HG02981 (cell line): ENCODE results near the gene CSTF3.
"Not testable (repeated sequence)": the region's sequence is repeated elsewhere in the genome, so short reads cannot be mapped to it uniquely, and the experiment has no call there.

Experiments
- ATAC-seq: cut with Tn5 transposase; IDR thresholded peaks from one replicate; pipeline ENCODE4 v1.9.1; 2021; ENCODE audit warnings: mild to moderate bottlenecking, moderate library complexity; ENCODE audit not compliant: unreplicated experiment

CSTF3 gene

GRCh38 chr11:33162831-33163230 is 1.6 kb upstream of the CSTF3 start:
- no peak for ATAC-seq

GRCh38 chr11:33160587-33160986 is 693 bp downstream of the CSTF3 start:
- no peak for ATAC-seq

GRCh38 chr11:33160136-33160535 is 1.1 kb downstream of the CSTF3 start:
- no peak for ATAC-seq

- ATAC-seq: not testable (repeated sequence)
These were observed 1.9 kb downstream of the CSTF3 start for GRCh38 chr11:33159378-33159867.

GRCh38 chr11:33158596-33159275 is 2.5 kb downstream of the CSTF3 start:
- no peak for ATAC-seq

DNA sequence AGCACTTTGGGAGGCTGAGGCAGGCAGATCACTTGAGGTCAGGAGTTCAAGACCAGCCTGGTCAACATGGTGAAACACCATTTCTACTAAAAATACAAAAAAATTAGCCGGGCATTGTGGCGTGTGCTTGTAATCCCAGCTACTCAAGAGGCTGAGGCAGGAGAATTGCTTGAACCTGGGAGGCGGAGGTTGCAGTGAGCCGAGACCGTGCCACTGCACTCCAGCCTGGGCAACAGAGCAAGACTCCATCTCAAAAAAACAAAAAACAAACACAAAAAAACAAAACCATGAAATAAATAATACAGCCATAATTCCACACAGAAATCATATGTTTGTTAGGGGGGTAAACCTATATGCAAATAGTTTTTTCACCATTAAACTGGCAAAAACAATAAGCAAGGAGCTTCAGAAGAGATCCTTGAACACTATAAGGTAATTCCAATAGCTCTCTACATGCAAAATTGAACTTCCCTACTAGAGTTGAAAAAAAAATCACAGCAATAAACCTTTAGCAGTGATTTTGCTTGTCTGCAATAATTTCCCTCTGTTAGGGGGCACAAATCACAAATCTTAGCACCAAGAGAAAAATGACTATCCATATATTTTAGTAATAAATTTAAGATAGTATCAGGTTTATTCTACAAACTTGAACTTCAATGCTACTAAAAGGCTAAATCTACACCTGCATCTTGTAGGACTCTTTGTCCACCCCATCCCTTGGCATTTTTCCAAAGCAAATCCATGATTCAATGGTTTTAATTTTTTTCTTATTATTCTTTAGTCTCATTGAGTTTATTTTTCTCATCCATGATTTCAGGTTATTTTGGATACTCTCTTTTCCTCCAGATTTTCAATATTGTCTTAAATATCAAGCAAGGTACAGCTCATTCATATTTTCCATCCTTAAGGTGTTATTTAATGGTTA is 3.9 kb downstream of the CSTF3 start:
- ATAC-seq: no peak

DNA sequence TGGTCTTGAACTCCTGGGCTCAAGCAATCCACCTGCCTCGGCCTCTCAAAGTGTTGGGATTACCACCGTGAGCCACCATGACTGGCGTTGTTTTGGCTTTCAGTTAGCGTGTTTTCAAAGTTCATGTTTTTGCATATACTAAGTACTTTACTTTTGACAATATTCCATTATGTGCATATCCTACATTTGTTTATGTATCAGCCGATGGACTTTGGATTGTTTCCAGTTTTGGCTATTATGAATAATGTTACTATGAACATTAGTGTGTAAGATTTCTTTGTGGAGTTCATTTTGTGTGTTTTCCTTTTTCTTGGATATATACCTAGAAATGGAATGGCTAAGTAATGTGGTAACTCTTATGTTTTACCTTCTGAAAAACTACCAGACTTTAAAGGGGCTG is 9.9 kb downstream of the CSTF3 start:
- no peak for ATAC-seq

- ATAC-seq: no peak
These were observed 13.7 kb downstream of the CSTF3 start for GRCh38 chr11:33147559-33147958.

GRCh38 chr11:33135768-33136443 is 25.4 kb downstream of the CSTF3 start:
- no peak for ATAC-seq

- no peak for ATAC-seq
These were observed 26.1 kb downstream of the CSTF3 start for GRCh38 chr11:33135216-33135615.

DNA sequence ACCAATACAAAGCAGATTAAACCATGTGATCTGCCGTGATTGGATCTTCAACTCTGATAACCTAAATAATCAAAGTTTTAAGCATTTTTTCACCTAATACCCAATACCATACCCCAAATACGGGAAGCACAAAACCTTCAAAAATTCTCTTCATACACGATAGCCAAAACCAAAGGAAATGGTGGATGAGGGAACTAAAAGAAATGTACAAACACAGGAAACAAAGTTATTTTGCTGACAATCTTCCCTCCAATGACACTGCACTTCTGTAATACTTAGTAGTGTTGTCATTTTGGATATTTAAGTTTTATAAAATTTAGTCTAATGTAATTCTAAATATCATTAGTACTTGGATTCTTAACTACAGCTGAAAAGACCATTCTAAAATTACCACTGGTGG is 27.0 kb downstream of the CSTF3 start:
- ATAC-seq: no peak

DNA sequence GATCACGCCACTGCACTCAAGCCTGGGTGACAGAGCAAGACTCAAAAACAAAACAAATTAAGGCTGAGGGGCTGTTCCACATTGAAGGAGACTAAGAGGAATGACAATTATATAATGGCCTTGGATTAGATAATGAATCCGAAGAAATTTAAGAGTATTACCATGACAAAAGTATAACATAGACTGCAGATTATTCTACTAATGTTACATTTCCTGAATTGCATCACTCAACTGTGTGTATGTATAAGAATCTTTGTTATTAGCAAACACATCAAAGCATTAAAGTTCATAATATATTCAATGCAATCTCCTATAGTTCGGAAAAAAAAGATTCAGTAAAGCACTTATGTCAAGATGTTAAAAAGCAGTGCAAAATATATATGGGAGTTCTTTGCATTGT is 27.5 kb downstream of the CSTF3 start:
- no peak for ATAC-seq

- ATAC-seq: no peak
These were observed 28.8 kb downstream of the CSTF3 start for GRCh38 chr11:33132510-33132909.

DNA sequence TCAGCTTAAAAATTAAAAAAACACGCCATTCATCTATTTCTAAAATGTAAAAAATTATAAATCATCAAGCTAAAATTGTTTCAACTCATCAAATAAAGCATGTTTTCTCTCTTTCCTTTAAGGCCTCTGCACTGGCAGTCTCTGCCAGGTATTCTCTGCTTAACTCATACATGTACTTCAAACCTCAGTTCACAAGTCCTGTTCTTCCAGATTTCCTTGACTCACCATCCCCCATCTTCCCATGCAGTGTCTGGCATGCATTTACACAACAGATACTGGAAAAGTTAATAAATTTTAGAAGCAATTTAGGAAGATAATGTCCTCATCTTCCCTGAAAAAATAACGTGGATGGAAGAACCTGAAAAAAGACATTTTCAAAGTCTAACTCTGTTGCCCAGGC is 32.5 kb downstream of the CSTF3 start:
- no peak for ATAC-seq

GRCh38 chr11:33125611-33126010 is 35.7 kb downstream of the CSTF3 start:
- ATAC-seq: no peak

GRCh38 chr11:33125025-33125424 is 36.3 kb downstream of the CSTF3 start:
- no peak for ATAC-seq

DNA sequence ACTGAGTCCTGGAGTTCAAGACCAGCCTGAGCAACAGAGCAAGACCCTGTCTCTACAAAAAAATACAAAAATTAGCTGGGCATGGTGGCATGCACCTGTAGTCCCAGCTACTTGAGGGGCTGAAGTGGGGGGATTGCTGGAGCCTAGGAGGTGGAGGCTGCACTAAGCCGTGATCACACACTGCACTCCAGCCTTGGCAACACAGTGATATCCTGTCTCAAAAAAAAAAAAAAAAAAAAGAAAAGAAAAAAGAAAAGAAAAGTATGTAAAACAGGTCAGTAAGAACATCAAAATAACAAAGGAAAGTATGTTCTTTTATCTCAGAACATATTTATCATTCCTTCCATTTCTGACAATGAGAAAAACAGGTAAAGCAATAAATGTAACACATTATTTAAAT is 38.6 kb downstream of the CSTF3 start:
- not testable (repeated sequence) for ATAC-seq

- ATAC-seq: no peak
These were observed 44.7 kb downstream of the CSTF3 start for GRCh38 chr11:33116535-33116934.

GRCh38 chr11:33110083-33110482 is 51.2 kb downstream of the CSTF3 start:
- ATAC-seq: no peak

DNA sequence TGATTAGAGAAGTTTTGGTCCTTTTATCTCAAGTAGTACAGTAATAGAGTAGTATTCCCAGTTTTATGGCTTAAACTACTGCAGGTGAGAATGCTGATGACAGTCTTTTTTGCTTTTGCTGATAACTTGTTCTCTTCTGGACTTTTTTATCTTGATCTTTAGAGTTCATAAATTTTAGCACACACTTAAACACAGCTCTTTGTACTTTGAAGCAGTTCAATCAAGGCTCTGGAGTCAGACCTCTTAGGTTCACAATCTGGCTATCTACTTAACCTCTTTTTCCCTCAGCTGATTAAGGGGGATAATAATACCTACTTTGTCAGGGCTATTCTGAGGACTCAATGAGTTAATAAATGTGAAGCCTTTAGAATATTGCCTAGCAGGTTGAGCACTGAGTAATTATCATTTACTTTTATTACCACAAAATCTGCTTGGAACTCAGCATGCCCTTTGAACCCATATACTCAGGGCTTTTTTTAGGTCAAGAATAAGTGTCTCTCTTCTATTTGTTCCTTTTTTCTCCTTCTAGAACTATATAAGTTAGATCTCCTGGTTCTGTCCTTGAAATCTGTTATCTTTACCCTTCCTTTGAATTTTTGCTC is 51.9 kb downstream of the CSTF3 start:
- ATAC-seq: no peak

- ATAC-seq: no peak
These were observed 57.4 kb downstream of the CSTF3 start for GRCh38 chr11:33103836-33104235.
